Activated naive CD4-positive, alpha-beta T cell treated with anti-CD3 and anti-CD28 coated beads, Interleukin-2, amount 50 U/mL, for 16 hours (primary cell): ENCODE data around the gene OR4C3.
A peak's percentile ranks its signal among the peaks of the same experiment; 100 is the strongest.
"Not testable (repeated sequence)": the region's sequence is repeated elsewhere in the genome, so short reads cannot be mapped to it uniquely, and the experiment has no call there.

Experiments used
- DNase-seq: peaks from one replicate; pipeline ENCODE4 v3.0.0-alpha.2; 2020

The OR4C3 gene

GRCh38 chr11:48324620-48325019, at the start of gene OR4C3:
Gene OR4C3, plus strand, starts transcription at chr11:48324920. Its CDS starts 102 bp downstream, at chr11:48325022.
- not testable (repeated sequence) for DNase-seq

GRCh38 chr11:48305923-48306322, 18.8 kb upstream of the OR4C3 start, which contains the start of gene OR4S1:
Gene OR4S1, plus strand, starts transcription at chr11:48306223. Its CDS starts 0 bp downstream, at chr11:48306223.
- no peak for DNase-seq

GRCh38 chr11:48307760-48308386, 16.8 kb upstream of the OR4C3 start:
- DNase-seq = peak; percentile 69

- DNase-seq = not testable (repeated sequence)
Observed at GRCh38 chr11:48313590-48313989, 11.1 kb upstream of the OR4C3 start.

GRCh38 chr11:48319813-48320212, 4.9 kb upstream of the OR4C3 start:
- DNase-seq = not testable (repeated sequence)

GRCh38 chr11:48341466-48341865, 16.7 kb downstream of the OR4C3 start:
- DNase-seq = no peak

- not testable (repeated sequence) for DNase-seq
Observed at GRCh38 chr11:48342505-48342904, 17.8 kb downstream of the OR4C3 start.

- not testable (repeated sequence) for DNase-seq
Observed at GRCh38 chr11:48346286-48346685, 21.6 kb downstream of the OR4C3 start.

- DNase-seq = no peak
Observed at GRCh38 chr11:48354013-48354412, 29.3 kb downstream of the OR4C3 start.

- no peak for DNase-seq
Observed at GRCh38 chr11:48354677-48355076, 30.0 kb downstream of the OR4C3 start.

GRCh38 chr11:48361289-48361688, 36.6 kb downstream of the OR4C3 start:
- DNase-seq = not testable (repeated sequence)

GRCh38 chr11:48366365-48366764, 41.6 kb downstream of the OR4C3 start, which contains the start of gene OR4C5:
Gene OR4C5, minus strand, starts transcription at chr11:48366465. Its CDS starts 0 bp downstream, at chr11:48366465.
- DNase-seq = no peak
